ENCODE results near the gene DOK1. TPM values are rescaled to one million over a fixed set of nuclear protein-coding genes. Genes with fewer than 3 reads are reported as not detected.

DOK1 gene
- total RNA-seq, 1 donor from 2014 or later: 19.3 TPM

DNA sequence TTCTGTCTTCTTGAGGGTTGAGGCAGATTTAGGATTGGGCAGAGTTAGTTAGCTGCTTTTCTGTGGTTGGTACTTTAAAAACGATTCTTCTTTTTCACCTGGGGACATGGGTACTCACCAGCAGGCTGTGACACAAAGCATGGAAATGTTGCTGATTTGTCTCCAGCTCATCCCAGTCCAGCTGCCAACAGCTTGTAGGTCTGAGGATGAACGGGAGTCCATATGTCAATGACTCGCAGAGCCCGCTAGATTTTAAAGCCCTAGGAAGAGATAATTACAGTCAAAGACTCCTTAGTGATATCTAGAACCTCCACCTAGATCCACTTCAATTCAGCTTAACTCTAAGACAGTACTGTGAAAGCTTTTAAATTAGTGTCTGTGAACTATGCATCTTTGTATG, 20.8 kb downstream of the DOK1 start:
- Histone ChIP-seq H3K4me1 (ENCODE audit: insufficient read depth, low read length) (peaks cover 19% of the 10 kb centered on the region), H3K4me3 (ENCODE audit: insufficient read depth, low read depth, low read length) (no peak overlapping the region), H2AFZ (ENCODE audit: low read depth, low read length) (no peak overlapping the region), H3K27ac (ENCODE audit: low read depth, low read length) (no peak overlapping the region), H3K9me3 (ENCODE audit: insufficient read depth, low read depth, low read length) (no peaks in the 10 kb centered on the region), H3K27me3 (ENCODE audit: insufficient read depth, low read length) (no peaks in the 10 kb centered on the region), H3K9ac (ENCODE audit: low read length) (no peak overlapping the region), H4K20me1 (ENCODE audit: insufficient read depth, low read length) (no peaks in the 10 kb centered on the region), H3K4me2 (ENCODE audit: low read length) (no peak overlapping the region), H3K79me2 (ENCODE audit: insufficient read depth, low read length) (no peaks in the 10 kb centered on the region), H3K36me3 (ENCODE audit: insufficient read depth, low read length) (no peaks in the 10 kb centered on the region)
- H3K27ac Mint-ChIP-seq (ENCODE audit: unreplicated experiment): no peak overlapping the region
- no peak overlapping the region for H3K4me3 Mint-ChIP-seq (ENCODE audit: unreplicated experiment)
- H3K36me3 Mint-ChIP-seq (ENCODE audit: low read depth, unreplicated experiment): peaks cover 1% of the 10 kb centered on the region
- FAIRE-seq: no peak
- TF ChIP-seq, protein P1, sequence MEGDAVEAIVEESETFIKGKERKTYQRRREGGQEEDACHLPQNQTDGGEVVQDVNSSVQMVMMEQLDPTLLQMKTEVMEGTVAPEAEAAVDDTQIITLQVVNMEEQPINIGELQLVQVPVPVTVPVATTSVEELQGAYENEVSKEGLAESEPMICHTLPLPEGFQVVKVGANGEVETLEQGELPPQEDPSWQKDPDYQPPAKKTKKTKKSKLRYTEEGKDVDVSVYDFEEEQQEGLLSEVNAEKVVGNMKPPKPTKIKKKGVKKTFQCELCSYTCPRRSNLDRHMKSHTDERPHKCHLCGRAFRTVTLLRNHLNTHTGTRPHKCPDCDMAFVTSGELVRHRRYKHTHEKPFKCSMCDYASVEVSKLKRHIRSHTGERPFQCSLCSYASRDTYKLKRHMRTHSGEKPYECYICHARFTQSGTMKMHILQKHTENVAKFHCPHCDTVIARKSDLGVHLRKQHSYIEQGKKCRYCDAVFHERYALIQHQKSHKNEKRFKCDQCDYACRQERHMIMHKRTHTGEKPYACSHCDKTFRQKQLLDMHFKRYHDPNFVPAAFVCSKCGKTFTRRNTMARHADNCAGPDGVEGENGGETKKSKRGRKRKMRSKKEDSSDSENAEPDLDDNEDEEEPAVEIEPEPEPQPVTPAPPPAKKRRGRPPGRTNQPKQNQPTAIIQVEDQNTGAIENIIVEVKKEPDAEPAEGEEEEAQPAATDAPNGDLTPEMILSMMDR (IDR thresholded peaks at IDR 0.05; ENCODE audit: insufficient read depth, low read depth, low read length): no peak
- TF ChIP-seq EZH2 (IDR thresholded peaks at IDR 0.05; ENCODE audit: insufficient read depth, low read length): no peak
- no peak for DNase-seq (ENCODE audit: low read depth)
- no peaks in the 10 kb centered on the region for H3K9me3 Mint-ChIP-seq (ENCODE audit: unreplicated experiment)
- H3K27me3 Mint-ChIP-seq (ENCODE audit: low read depth, unreplicated experiment): no peaks in the 10 kb centered on the region
- H3K4me1 Mint-ChIP-seq (ENCODE audit: low read depth, unreplicated experiment): peaks cover 13% of the 10 kb centered on the region

DNA sequence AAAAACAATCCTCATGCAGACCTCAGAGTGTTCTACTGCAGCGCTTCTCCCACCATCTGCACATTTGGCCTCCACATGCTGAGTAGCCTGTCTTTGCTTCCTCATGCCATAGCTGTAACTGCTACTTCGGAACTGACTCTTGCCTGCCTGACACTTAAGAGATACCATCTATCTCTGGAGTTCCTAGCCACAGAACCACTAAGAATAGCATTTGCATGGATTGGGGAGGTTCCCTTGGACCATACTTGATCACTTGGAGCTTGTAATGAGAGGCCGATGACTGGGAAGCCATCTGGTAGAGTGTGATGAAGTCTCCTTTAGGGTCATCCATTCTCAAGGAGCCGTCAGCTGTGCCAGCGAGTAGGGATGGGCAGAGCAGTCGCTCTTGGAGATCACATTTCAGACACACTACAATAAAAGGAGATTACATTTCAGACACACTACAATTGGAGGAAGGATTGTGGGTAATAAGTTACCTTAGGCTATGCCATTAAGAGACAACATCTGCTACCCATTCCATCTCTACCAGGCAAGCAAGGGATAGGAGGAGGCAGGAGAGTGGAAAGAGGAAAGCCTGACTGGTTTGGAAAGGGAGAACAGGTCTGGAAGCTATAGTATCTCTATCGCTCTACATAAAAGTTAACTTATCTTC, 21.8 kb downstream of the DOK1 start:
- no peaks in the 10 kb centered on the region for H3K79me2 ChIP-seq (ENCODE audit: insufficient read depth, low read length)
- no peaks in the 10 kb centered on the region for H4K20me1 ChIP-seq (ENCODE audit: insufficient read depth, low read length)
- DNase-seq (ENCODE audit: low read depth) (peak; percentile 49), FAIRE-seq (no peak)
- no peak for TF ChIP-seq EZH2 (IDR thresholded peaks at IDR 0.05; ENCODE audit: insufficient read depth, low read length)
- TF ChIP-seq, protein P1 (IDR thresholded peaks at IDR 0.05; ENCODE audit: insufficient read depth, low read depth, low read length): no peak
- H3K4me1 ChIP-seq (ENCODE audit: insufficient read depth, low read length): peaks cover 19% of the 10 kb centered on the region
- Mint-ChIP-seq H3K4me3 (ENCODE audit: unreplicated experiment) (no peak overlapping the region), H3K36me3 (ENCODE audit: low read depth, unreplicated experiment) (peaks cover 1% of the 10 kb centered on the region), H3K27me3 (ENCODE audit: low read depth, unreplicated experiment) (no peaks in the 10 kb centered on the region), H3K27ac (ENCODE audit: unreplicated experiment) (peak overlapping the region; percentile 27), H3K4me1 (ENCODE audit: low read depth, unreplicated experiment) (peaks cover 13% of the 10 kb centered on the region), H3K9me3 (ENCODE audit: unreplicated experiment) (no peaks in the 10 kb centered on the region)
- no peak overlapping the region for H3K27ac ChIP-seq (ENCODE audit: low read depth, low read length)
- no peaks in the 10 kb centered on the region for H3K36me3 ChIP-seq (ENCODE audit: insufficient read depth, low read length)
- peak overlapping the region; percentile 11 for H2AFZ ChIP-seq (ENCODE audit: low read depth, low read length)
- no peak overlapping the region for H3K4me2 ChIP-seq (ENCODE audit: low read length)
- no peaks in the 10 kb centered on the region for H3K9me3 ChIP-seq (ENCODE audit: insufficient read depth, low read depth, low read length)
- H3K9ac ChIP-seq (ENCODE audit: low read length): no peak overlapping the region
- no peak overlapping the region for H3K4me3 ChIP-seq (ENCODE audit: insufficient read depth, low read depth, low read length)
- H3K27me3 ChIP-seq (ENCODE audit: insufficient read depth, low read length): no peaks in the 10 kb centered on the region

DNA sequence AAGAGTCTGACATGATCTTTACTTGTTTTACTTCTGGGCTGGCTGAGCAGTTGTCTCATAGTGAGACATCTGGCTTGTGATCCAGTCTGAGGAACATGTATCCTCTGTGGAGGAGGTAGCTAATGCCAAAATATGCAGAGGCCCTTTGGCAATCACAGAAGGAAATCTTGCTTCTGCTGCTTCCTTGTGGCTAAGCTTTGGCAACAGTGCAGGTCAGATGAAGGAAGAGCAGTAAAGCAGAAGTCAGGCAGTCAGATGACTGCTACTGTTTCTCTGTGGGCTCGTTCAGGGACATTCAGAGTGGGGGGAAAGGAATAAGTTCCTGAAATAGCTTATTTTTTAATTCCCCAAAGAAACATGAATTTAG, 22.3 kb downstream of the DOK1 start:
- no peak overlapping the region for H3K4me3 ChIP-seq (ENCODE audit: insufficient read depth, low read depth, low read length)
- TF ChIP-seq, protein P1 (IDR thresholded peaks at IDR 0.05; ENCODE audit: insufficient read depth, low read depth, low read length): no peak
- TF ChIP-seq EZH2 (IDR thresholded peaks at IDR 0.05; ENCODE audit: insufficient read depth, low read length): no peak
- Mint-ChIP-seq H3K27ac (ENCODE audit: unreplicated experiment) (no peak overlapping the region), H3K9me3 (ENCODE audit: unreplicated experiment) (no peaks in the 10 kb centered on the region), H3K4me1 (ENCODE audit: low read depth, unreplicated experiment) (peaks cover 13% of the 10 kb centered on the region), H3K27me3 (ENCODE audit: low read depth, unreplicated experiment) (no peaks in the 10 kb centered on the region), H3K4me3 (ENCODE audit: unreplicated experiment) (no peak overlapping the region), H3K36me3 (ENCODE audit: low read depth, unreplicated experiment) (peaks cover 1% of the 10 kb centered on the region)
- no peak overlapping the region for H3K27ac ChIP-seq (ENCODE audit: low read depth, low read length)
- H3K9me3 ChIP-seq (ENCODE audit: insufficient read depth, low read depth, low read length): no peaks in the 10 kb centered on the region
- DNase-seq (ENCODE audit: low read depth) (peak; percentile 85), FAIRE-seq (peak; percentile 54)
- peak overlapping the region; percentile 11 for H2AFZ ChIP-seq (ENCODE audit: low read depth, low read length)
- H3K4me1 ChIP-seq (ENCODE audit: insufficient read depth, low read length): peaks cover 19% of the 10 kb centered on the region
- no peaks in the 10 kb centered on the region for H3K79me2 ChIP-seq (ENCODE audit: insufficient read depth, low read length)
- no peaks in the 10 kb centered on the region for H4K20me1 ChIP-seq (ENCODE audit: insufficient read depth, low read length)
- no peaks in the 10 kb centered on the region for H3K36me3 ChIP-seq (ENCODE audit: insufficient read depth, low read length)
- H3K4me2 ChIP-seq (ENCODE audit: low read length): no peak overlapping the region
- no peak overlapping the region for H3K9ac ChIP-seq (ENCODE audit: low read length)
- no peaks in the 10 kb centered on the region for H3K27me3 ChIP-seq (ENCODE audit: insufficient read depth, low read length)
